AG08395 (cell line): ENCODE measurements around the gene HUS1.
"Not testable (repeated sequence)": the region's sequence is repeated elsewhere in the genome, so short reads cannot be mapped to it uniquely, and the experiment has no call there.

Experiments
- DNase-seq: peaks from one replicate; pipeline ENCODE4 v3.0.0; 2012; ENCODE audit warnings: mixed read lengths, low spot score

The HUS1 gene

DNA sequence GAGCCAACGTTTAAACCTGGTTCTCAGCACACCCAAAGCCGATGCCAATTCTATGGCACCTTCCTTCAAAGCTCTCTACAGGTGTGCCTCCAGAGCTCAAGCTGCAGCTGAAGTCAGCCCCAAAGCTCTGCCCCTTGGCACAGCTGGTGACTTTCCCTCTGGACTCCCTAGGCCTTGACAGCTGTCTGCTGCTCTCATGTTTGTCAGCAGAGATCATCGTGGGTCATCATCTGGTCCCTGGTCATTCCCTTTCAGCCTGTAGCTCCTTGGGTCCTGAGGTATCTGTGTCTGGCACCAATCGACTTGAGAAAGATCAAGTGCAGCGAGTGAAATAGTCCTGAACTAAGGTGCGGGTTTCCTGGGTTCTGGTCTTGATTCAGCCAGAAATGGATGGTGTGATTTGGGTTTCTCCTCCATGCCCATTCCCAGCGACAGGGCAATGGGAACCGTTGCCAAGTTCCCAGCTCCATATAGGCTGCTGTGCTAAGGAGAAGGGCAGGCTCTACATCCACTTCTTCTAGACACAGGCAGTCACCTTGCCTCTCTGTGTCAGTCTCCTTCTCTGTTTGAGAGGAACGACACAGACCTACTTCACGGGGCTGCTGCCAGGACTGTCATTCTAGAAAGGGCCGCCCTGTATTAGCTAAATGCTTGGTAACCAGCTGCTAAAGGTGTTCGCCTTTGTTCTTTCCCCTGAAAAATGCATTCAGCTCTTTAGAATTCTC is 34.7 kb downstream of the HUS1 start:
- DNase-seq, result no peak

DNA sequence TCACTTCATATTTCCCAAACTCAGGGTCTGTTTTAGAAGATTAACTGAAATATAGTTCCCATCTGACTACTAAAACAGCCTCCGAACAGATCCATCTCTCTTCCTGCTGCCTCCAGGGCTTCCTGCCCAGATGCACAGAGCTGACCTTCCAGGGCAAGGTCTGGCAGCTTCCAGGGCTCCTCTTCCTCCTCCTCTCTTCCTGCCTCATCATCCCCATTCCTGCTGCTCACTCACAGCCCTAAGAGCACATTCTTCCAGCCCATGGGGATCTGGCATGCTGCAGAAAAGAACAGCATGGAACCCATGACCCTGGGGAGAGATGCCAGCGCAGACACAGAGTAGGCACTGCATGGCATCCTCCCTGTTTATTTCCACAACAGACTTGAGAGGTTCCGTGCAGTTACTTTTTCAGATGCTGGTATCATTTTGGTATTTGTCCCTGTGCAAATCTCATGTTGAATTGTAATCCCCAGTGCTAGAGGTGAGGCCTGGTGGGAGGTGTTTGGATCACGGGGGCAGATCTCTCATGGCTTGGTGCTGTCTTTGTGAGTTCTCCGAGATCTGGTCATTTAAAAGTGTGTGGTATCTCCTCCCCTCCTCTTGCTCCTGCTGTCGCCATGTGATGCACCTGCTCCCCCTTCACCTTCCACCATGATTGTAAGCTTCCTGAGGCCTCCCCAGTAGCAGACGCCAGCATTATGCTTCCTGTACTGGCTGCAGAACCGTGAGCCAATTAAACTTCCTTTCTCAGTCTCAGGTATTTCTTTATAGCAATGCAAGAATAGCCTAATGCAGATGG is 35.5 kb downstream of the HUS1 start:
- no peak for DNase-seq

DNA sequence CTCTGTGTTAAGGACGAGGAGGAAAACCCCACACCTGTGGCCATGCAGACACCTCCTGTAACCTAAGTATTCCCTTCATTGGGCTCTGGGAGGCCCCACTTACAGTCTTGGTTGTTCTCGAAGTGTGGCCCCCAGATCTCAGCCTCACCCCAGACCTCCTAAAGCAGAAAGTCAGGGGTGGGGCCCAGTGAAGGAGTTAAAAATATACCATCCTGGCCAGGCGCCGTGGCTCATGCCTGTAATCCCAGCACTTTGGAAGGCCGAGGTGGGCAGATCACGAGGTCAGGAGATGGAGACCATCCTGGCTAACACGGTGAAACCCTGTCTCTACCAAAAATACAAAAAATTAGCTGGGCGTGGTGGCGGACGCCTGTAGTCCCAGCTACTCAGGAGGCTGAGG is 36.8 kb downstream of the HUS1 start:
- not testable (repeated sequence) for DNase-seq

DNA sequence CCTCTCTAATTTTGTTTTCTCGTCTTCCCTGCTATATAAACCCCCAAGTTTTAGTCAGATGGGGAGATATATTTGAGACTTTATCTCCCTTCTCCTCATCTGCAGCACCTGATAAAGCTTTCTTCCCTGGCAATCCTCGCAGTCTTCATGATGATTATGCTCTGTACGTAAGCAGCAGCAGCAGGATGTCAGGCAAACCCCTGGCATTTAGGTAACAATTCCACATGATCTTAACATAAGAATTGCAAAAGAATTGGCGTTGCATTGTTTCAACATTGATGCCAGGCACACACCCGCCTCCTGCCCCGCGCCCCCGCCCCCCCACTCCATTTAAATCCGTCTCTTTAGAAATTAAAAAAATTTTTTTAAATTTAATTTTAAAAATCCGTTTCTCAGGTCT is 37.3 kb downstream of the HUS1 start:
- no peak for DNase-seq

DNA sequence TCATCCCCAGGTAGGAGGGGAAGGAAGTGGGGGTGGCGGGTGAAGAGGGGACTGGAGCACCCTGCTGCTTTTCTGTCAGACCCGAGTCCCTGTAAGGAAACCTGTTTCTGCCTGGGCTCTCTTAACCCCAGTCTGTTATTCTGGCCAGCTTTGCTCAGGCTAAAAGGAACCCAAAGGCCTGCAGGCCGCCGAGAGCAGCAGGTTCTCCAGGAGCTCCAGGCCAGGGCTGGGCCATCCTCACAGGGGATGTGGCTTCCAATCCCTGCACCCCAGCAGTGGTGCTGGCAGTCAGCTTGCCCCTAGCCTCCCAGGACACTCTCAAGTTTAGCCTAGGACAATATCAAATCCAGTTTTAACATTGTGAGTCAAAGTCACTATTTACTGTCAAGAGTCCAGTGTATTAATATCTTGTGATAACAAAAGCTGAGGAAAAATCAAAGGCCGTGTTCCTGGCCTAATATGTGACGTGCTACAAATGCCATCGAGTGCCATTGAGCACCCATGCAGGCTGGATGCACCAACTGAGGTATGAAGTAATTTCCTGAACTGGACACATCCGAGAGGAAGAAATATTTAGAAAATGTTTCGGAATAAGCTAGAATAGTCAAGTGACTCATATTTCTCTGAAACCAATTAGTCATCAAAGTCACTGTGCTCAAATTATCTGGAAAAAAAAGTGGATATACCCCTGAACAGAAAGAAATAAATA is 38.1 kb downstream of the HUS1 start:
- peak; percentile 91 for DNase-seq

DNA sequence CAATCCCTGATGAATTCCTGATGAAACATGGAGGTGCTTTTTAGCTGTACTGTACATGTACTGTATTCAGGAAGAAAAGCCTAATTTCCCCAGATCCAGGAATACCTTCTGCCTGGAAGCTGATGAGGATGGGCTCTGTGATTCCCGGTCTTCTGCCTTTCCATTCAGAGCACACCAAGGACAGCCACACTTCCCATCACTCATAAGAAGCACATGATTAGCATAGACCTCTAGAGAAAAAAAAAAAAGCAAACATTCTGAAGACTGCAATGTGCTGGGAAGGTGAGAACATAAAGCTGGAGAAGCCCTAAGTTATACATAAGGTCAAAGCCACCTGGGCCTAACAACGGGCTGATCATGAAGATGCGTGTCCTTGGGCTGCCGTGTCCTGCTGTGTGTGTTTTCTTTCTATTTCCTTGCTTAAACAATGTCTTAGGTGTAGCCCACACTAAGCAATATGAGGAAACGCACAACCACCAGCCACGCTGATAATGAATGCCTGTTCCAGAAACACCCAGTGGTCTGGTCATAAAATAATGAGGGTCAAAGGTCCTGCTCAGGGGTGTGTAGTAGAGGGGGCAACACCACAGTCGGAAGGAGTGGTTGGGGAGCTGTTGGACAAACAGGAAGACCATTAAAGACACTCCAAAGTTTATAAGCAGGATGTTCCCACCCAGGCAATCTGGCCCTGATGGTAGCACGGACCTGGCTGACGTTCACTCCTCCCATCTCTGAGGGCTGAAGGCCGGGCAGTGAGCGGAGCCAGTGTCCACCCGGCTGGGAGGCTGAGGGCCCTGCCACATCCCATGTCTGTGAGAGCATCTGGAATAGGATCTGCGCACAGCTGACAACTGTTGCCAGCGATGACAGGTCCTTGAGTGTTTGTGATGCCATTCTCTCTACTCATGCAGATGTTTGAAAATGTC is 39.1 kb downstream of the HUS1 start:
- DNase-seq, result peak; percentile 92

DNA sequence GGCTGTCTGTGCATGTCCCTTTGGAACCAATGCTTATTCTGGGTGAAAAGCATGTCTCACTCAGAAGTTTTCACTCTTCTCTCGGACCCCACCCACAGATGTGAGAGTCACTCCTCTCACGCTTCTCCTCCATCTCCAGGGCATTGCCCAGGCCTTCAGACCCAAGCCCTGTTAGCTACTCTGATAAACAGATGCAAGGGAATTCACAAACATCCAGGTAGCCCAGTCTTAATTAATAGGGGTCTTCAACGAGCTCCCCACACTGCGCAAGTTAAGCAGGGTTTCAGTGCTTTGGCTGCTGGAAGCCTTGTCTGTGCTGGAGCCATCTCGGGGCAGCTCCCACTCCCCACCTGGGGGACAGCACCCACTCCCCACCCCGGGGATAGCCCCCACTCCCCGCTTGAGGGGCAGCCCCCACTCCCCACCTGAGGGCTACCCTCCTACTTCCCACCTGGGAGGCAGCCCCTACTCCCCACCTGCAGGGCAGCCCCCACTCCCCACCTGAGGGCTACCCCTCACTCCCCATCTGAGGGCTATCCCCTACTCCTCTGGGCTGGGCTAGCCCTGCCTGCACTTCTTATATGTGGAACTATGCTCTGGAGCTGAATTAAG is 39.9 kb downstream of the HUS1 start:
- DNase-seq, result no peak

DNA sequence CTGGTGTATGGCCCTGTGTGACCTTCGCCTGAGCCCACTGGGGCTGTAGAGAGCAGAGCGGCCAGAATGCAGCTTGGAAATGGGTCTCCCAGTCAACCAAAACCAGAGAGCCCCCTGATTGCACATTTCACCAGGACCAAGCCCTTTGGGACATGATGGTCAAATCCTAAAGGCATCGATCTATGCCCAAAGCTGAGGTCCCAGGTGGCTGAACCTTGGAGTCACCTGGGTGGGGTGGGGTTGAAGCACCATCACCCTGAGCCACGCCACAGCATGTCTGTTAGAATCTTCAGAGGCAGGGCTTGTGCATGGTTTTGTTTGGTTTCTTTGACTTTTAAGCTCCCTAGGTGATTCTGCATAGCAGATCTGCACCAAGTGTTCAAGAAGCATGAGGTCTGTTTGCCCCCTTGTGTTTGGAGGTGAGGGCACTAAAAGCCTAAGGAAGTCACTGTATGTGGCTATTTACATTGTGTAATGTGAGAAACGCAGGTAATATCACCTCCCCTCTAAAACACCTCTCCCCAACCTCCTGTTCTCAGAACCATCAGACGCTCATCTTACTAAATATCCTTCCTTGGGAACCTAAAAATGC is 40.7 kb downstream of the HUS1 start:
- no peak for DNase-seq

DNA sequence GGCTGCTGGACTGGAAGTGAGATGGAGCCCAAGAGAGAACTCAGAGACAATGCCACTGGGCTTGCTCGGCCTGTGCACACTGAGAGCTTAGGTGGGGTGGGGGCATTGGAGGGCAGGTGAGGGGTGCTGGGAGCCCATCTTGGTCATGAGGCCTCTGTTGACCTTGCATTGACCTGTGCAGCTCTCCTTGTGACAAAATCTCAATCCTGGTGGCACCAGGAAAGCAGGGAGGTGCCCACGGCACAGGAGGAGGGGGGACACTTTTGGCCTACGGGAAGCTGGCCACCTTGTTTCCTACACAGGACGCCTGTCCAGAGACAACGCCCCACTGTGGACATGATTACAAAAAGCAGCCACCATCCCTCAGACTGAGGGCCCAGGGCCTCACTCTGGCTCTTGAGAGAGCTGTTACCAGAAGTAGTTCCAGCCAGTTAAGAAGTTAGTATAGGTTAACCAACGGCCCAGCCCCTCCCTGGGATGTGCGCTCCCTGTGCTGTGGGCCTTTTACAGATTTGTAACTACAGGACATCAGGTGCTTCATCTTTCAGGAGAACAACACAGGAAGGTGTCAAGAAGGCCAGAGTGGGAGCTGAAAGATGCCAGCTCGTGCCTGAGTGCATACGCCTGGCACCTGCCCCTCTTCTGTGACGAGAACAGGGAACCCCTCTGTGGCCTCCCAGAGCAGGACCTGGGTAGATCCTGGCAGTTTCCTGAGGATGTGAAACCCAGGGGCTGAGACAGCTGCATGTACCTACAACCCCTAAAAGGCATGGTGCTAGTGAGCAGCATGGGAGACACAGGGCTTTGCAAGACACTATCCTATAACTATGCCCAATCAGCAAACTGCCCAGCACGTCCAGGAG is 41.5 kb downstream of the HUS1 start:
- DNase-seq, result no peak

DNA sequence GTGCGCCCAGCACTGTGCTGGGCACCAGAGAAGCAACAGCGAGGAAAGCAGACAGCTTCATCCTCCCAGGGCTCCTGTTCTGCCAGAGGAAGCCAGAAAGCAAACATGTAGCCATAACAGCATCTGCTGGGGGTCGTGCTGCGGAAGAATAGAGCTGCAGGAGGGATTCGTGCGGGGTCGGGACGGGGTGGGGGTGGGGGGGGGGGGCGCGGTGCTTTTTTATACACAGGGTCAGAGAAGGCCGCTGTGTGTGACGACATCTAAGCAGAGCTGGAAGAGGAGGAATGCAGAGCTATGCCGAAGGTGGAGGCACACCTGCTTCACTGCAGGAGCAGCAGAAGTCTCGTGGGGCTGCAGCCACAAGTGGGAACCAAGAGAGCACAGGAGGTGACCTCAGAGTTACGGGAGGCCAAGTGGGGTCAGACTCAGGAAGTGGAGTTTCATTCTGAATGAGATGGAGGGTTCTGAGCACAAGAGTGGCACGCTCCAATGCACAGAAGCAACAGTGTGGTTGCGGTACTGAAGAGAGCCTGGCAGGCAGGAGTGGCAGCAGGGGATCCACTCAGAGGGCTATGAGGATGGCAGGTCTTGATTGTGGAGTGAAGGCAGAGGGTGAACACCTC is 42.2 kb downstream of the HUS1 start:
- DNase-seq, result no peak

DNA sequence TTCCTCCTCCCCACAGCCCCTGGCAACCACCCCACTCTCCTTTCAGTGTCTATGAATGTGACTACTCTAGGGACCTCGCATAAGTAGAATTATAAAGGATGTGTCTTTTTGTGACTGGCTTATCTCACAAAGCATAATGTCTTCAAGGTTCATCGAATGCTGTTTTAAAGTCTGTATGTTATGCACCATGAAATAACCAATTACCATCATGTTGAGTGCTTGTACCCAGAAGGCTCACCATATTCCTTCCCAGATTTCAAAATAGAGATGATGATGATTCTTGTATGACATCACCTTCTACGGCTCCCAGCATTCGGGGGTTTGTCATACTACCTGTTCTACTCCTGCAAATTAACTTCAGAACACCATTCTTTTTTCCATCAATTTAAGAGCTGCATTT is 43.1 kb downstream of the HUS1 start:
- no peak for DNase-seq

DNA sequence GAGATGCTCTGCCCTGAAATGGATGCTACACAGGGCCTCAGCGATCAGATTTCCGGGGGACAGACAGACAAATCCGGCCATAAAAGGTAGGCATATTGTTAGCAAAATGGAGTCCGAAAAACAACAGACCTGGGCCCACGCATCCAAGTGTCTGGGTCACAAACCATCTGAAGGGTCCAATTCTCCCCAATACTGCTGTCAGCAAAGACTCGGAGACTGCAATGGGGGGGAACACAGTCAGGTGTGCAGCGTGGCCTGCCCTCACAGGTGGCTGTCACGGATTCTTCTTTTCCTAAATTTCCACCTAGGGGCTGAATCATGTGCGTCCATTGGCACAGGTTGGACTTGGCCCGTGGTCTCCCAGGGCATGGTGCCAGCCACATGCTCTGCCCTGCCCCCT is 44.1 kb downstream of the HUS1 start:
- DNase-seq, result no peak

DNA sequence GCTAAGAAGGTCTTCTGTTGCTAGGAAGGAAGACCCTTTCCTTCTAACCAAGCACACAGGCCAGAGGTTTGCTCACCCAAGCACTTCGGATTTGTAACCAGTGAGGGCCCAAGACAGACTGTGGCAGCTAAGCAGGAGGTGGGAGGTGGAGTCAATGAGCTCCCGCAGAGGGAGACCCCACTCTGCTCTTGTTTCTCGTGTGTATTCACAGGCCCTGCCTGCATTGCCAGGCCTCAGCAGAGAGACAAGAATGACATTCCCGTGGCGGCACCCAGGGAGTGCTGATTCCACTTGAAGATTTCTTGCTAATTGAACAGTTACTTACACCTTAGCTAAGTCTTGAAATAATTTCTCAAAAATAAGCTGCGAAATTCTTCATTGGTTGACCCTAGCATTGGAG is 44.6 kb downstream of the HUS1 start:
- no peak for DNase-seq

DNA sequence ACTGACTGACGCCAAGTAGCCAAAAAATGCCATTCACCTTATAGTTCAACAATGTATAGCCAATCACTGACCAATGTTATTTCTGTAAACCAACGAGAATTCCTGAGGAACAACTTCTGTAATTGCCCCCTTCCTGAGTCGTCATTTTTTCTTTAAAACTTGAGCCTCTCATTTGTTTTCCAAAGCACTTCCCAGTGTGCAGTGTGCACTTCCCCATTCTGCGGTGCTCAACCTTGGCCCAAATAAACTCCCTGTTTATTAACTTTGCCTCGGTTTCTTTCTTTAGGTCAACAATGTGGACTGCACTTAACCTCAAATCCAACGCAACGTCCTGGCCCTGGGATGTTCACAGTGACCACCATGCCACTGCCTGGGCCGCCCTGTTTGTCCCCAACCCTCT is 46.2 kb downstream of the HUS1 start:
- no peak for DNase-seq

DNA sequence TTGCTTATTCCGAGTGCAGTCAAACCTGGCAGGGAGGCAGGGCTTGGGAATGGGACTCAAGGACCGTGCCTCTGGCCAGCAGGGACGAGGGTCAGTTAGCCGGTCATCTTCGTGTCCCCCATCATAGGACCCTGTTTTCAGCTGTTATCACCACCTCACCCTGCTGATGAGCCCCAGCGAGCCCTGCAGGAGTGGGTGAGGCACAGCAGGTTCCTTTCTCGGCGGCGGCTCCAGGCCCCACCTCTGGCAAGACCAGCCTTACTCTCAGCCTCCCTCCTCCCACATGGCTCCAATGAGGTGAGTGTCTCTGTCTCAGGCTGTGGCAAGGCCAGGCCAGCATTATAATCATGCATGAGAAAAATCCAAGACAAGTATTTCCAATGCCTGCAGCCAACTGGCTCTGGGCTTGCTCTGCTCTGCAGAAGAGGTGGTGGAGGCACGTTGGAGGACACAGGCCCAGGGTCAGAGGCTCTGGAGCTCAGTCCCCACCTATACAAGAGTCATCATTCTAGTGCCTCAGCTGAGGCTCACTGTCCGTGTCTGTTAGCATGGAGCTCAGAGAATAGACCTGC is 46.9 kb downstream of the HUS1 start:
- DNase-seq, result no peak

DNA sequence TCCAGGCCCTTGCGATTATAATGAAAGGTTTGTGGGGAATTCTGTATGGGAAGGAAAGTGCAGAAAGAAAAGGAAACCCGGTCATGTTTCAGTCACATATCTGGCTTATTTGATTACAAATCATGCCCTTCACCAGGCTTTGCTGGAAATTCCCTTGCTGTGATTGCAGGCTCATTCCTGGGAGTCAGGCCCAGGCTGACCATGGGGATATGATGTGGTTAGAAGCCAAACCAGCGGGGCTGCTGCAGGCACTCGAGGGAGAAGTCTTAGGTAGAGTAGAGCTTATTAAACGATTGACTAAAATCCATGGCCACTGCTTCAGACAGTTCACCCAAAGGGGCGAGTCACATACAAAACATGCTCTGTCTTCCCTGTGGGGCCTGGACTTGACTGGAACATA is 47.4 kb downstream of the HUS1 start:
- DNase-seq, result peak; percentile 45

DNA sequence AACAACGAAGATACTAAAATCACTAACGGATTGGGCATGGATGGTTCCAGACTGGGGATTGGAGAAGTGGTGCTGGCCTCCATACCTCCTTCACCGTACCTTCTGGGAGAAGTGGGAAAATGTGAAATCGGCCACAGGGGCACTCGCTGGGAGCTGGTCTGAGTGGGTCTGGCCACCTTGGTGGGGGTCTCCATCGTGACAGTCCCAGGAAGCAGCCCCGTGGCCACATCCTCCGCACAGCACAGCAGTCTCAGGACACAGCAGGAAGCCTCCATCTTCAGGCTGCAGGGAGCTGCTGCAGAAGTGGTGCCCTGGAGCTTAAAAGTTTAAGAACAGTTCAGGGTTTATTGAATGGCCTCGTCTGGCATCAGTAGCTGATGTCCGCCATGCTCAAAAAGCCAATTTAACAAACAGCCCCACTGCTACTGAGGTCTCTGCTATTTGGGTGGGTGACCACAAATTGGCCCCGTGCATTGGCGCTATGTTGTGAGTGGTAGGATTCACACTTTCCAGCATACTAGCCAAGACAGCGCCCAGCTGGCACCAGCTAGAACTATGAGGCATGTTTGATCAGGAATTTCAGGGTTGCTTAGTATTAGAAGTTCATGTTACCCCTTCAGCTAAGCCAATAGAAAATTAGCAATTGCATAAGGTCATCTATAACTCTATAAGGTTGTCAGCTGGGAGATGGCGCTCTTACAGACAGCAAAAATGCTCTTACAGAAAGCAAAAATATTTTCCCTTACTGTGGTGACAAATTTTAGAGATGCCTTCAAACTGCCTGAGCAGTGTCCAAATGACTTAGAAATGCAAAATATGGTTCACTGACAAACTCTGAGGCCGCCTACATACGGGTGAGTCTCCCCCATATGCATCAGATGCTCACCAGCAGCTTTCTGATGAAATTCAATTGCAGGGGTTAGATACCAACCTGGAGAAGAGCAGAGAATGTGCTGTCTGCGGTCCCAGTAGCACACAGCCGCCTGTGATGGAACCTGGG is 48.1 kb downstream of the HUS1 start:
- no peak for DNase-seq

DNA sequence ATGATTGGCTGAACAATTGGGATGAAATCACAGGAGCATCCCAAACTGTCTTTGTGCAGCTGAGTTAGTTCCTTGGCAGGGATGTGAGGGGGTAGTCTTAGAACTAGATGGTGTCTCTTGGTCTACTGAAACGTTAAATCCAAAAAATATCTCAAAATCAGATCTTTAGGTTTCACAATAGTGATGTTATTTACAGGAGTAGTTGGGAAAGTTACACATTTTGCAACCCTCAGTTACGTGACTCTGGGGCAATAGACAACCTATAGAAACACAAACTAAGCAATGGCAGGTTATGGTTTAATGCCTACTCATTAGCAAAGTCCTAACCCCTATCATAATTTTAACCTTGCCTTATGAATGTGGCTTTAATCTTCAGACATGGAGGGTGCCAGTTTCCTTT is 55.1 kb downstream of the HUS1 start:
- no peak for DNase-seq
